K562 (cell line): Measurements from ENCODE around the gene MAST3. TPM values are rescaled to one million over a fixed set of nuclear protein-coding genes. Genes with fewer than 3 reads are reported as not detected.

ENCODE experiments used
- BCOR ChIP-seq: fragments of 450-650 bp; IDR thresholded peaks from 2 replicates; pipeline ENCODE4 v1.6.1; 2016
- DMBX1 ChIP-seq: fragments of 250-450 bp; sonication (Bioruptor Pico); IDR thresholded peaks from 2 replicates; pipeline ENCODE4 v1.8.0; 2022; ENCODE audit warnings: inconsistent platforms, mild to moderate bottlenecking, moderate library complexity, borderline replicate concordance
- EGR1 ChIP-seq: fragments of 450-650 bp; conservative IDR thresholded peaks from 2 replicates; pipeline ENCODE4 v1.6.1; 2017; ENCODE audit warnings: mild to moderate bottlenecking
- FIP1L1 ChIP-seq: fragments of 200-400 bp; formaldehyde crosslinking; IDR thresholded peaks from 2 replicates; pipeline ENCODE4 v1.6.1; 2018; ENCODE audit warnings: mild to moderate bottlenecking, low read depth, low read length; ENCODE audit not compliant: poor library complexity, severe bottlenecking
- FOXK1 ChIP-seq: sonication (generic); formaldehyde crosslinking; IDR thresholded peaks from 2 replicates; pipeline ENCODE4 v1.8.0; 2022; ENCODE audit warnings: missing genetic modification reagents, mild to moderate bottlenecking, borderline replicate concordance
- GATAD2B ChIP-seq: fragments of 450-650 bp; IDR thresholded peaks from 2 replicates; pipeline ENCODE4 v1.6.1; 2017; ENCODE audit warnings: mild to moderate bottlenecking, borderline replicate concordance
- L3MBTL2 ChIP-seq: fragments of 450-650 bp; IDR thresholded peaks from 2 replicates; pipeline ENCODE4 v1.6.1; 2016; ENCODE audit warnings: mild to moderate bottlenecking, moderate library complexity
- NRF1 ChIP-seq, 2 experiments: fragments of 450-650 bp; IDR thresholded peaks in 1 of 2; conservative IDR thresholded peaks in 1 of 2; 2 replicates each; pipeline ENCODE4 v1.6.1; 2014; ENCODE audit warnings: mild to moderate bottlenecking in 2 of 2
- SMARCA5 ChIP-seq: fragments of 450-650 bp; IDR thresholded peaks from 2 replicates; pipeline ENCODE4 v1.6.1; 2016
- SP1 ChIP-seq: sonication (generic); formaldehyde crosslinking; IDR thresholded peaks from 2 replicates; pipeline ENCODE4 v1.8.1; 2022; ENCODE audit warnings: mild to moderate bottlenecking, missing genetic modification reagents
- ZKSCAN1 ChIP-seq: fragments of 150-350 bp; IDR thresholded peaks from 2 replicates; pipeline ENCODE4 v1.6.1; 2016; ENCODE audit warnings: low read depth, low read length
- ZNF224 ChIP-seq: sonication (generic); formaldehyde crosslinking; IDR thresholded peaks from 2 replicates; pipeline ENCODE4 v1.8.0; 2022; ENCODE audit warnings: mild to moderate bottlenecking, missing genetic modification reagents
- ZNF232 ChIP-seq: sonication (generic); formaldehyde crosslinking; IDR thresholded peaks from 2 replicates; pipeline ENCODE4 v1.8.0; 2022; ENCODE audit warnings: mild to moderate bottlenecking, missing genetic modification reagents
- polyA plus RNA-seq, 8 experiments: library from polyadenylated mRNA; depleted of rRNA in 4 of 8; stranded (reverse) in 5 of 8; unstranded in 3 of 8; fragments of >200 nt; fragmentation: Nextera tagmentation in 2 of 8; fragmentation: Illumina TruSeq in 1 of 8; extraction: Ambion mirVana in 2 of 8; extraction: Trizol in 1 of 8; gene quantifications; 2 replicates each; pipeline versions ENCODE4 v1.2.1 to v1.2.3, GENCODE V29; 2011 to 2014; ENCODE audit warnings: inconsistent platforms in 1 of 8, missing spikeins in 1 of 8
- total RNA-seq, 7 experiments: library from RNA; depleted of rRNA in 6 of 7; stranded (reverse); fragments of >200 nt in 6 of 7; fragmentation: Illumina TruSeq in 2 of 7; extraction: Trizol in 2 of 7; gene quantifications; 2 replicates each; pipeline versions ENCODE4 v1.2.1 to v1.2.3, GENCODE V29; 2011 to 2021; ENCODE audit warnings: low replicate concordance in 1 of 7
- TF ChIP-seq, protein P1 (sequence below): fragments of 250-450 bp; sonication (Bioruptor Pico); IDR thresholded peaks from 2 replicates; pipeline ENCODE4 v1.8.0; 2021; ENCODE audit warnings: borderline replicate concordance, mild to moderate bottlenecking, moderate library complexity; ENCODE audit not compliant: poor library complexity, severe bottlenecking
- TF ChIP-seq, protein P2 (sequence below): fragments of 250-450 bp; sonication (Bioruptor Pico); IDR thresholded peaks from 2 replicates; pipeline ENCODE4 v1.8.0; 2021; ENCODE audit warnings: moderate library complexity, mild to moderate bottlenecking, inconsistent platforms
- TF ChIP-seq, protein P3 (sequence below), 3 experiments: fragments of 200-800 bp in 1 of 3; fragments of 250-450 bp in 1 of 3; fragments of 450-650 bp in 1 of 3; sonication (Bioruptor Pico) in 1 of 3; sonication (Bioruptor generic) in 1 of 3; formaldehyde crosslinking in 1 of 3; IDR thresholded peaks; 2 replicates each; pipeline versions ENCODE4 v1.6.1 to v1.8.0; 2016 to 2022; ENCODE audit warnings: mild to moderate bottlenecking in 2 of 3, missing genetic modification characterization in 2 of 3, missing compliant biosample characterization in 1 of 3, moderate library complexity in 1 of 3
- TF ChIP-seq, protein P4 (sequence below): fragments of 250-450 bp; sonication (Bioruptor Pico); IDR thresholded peaks from 2 replicates; pipeline ENCODE4 v1.8.0; 2022; ENCODE audit warnings: moderate library complexity, mild to moderate bottlenecking, inconsistent platforms

MAST3 gene
- total and polyA plus RNA-seq, 9 of the 15 experiments (the other 6 are each of a cell fraction or from before 2014, with no cell fraction given), result 0.94 to 9.9 (median 2.4) TPM

DNA sequence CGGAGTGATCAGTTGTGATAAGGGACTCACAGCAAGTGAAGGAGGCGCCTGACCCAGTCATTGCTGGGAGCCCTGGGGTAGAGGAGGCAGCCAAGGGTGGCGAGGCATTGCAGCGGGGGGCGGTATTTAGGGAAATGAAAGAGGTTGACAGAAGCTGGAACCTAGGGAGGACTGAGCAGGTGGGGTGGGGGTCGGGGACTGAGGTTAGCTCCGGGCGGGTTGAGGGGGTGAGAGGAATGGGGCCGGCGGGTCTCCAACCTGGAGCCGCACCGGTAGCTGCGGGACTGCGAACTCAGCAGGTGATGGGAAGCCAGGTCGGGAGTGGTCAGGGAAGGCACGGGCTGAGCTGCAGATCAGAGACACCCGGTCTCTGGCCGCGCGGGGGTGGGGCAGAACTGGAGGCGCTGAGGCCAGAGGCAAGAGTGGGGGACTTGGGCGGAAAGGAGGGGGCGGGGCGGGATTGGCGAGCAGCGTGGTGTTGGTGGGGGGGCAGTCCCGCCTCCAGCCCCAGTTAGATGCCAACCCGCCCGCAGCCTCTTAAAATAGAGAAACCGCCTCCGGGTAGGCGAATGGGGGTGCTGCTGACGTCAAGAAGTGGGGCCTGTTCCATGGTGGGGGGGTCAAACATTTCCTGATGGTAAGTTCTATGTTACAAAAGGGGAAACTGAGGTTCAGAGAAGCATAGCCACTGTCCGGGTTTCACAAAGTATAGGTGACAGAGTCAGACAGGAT lies 1.5 kb downstream of the MAST3 start (continued):
- TF ChIP-seq, protein P1, sequence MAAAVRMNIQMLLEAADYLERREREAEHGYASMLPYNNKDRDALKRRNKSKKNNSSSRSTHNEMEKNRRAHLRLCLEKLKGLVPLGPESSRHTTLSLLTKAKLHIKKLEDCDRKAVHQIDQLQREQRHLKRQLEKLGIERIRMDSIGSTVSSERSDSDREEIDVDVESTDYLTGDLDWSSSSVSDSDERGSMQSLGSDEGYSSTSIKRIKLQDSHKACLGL (CRISPR knock-in tag), result no peak
- TF ChIP-seq SMARCA5, result no peak
- TF ChIP-seq FIP1L1, result no peak
- TF ChIP-seq GATAD2B, result no peak
- TF ChIP-seq, protein P2, sequence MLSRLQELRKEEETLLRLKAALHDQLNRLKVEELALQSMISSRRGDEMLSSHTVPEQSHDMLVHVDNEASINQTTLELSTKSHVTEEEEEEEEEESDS (CRISPR knock-in tag), result no peak
- TF ChIP-seq, protein P3, sequence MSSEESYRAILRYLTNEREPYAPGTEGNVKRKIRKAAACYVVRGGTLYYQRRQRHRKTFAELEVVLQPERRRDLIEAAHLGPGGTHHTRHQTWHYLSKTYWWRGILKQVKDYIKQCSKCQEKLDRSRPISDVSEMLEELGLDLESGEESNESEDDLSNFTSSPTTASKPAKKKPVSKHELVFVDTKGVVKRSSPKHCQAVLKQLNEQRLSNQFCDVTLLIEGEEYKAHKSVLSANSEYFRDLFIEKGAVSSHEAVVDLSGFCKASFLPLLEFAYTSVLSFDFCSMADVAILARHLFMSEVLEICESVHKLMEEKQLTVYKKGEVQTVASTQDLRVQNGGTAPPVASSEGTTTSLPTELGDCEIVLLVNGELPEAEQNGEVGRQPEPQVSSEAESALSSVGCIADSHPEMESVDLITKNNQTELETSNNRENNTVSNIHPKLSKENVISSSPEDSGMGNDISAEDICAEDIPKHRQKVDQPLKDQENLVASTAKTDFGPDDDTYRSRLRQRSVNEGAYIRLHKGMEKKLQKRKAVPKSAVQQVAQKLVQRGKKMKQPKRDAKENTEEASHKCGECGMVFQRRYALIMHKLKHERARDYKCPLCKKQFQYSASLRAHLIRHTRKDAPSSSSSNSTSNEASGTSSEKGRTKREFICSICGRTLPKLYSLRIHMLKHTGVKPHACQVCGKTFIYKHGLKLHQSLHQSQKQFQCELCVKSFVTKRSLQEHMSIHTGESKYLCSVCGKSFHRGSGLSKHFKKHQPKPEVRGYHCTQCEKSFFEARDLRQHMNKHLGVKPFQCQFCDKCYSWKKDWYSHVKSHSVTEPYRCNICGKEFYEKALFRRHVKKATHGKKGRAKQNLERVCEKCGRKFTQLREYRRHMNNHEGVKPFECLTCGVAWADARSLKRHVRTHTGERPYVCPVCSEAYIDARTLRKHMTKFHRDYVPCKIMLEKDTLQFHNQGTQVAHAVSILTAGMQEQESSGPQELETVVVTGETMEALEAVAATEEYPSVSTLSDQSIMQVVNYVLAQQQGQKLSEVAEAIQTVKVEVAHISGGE (CRISPR knock-in tag; IDR thresholded peaks at IDR 0.05), result no peak
- no peak for TF ChIP-seq ZNF232
- TF ChIP-seq EGR1, result peak; percentile 62
- no peak for TF ChIP-seq L3MBTL2
- no peak for TF ChIP-seq NRF1 (conservative IDR thresholded peaks at IDR 0.05 in 1 of 2, IDR thresholded peaks at IDR 0.05 in 1 of 2)
- TF ChIP-seq, protein P4, sequence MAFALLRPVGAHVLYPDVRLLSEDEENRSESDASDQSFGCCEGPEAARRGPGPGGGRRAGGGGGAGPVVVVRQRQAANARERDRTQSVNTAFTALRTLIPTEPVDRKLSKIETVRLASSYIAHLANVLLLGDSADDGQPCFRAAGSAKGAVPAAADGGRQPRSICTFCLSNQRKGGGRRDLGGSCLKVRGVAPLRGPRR, result no peak
- TF ChIP-seq ZKSCAN1, result no peak
- TF ChIP-seq DMBX1, result no peak
- TF ChIP-seq SP1, result no peak
- peak; percentile 13; the same call in 1 of the 2 replicates for TF ChIP-seq BCOR
- TF ChIP-seq ZNF224 (CRISPR knock-in tag), result no peak
- no peak for TF ChIP-seq FOXK1
